Astrocyte (in vitro differentiated cells and primary cell): Measurements from ENCODE around the gene SLCO2A1. TPM values are rescaled to one million over a fixed set of nuclear protein-coding genes. Genes with fewer than 3 reads are reported as not detected.
A peak's percentile ranks its signal among the peaks of the same experiment; 100 is the strongest.

Experiments used
- DNase-seq: peaks from one replicate; pipeline ENCODE4 v3.0.0-alpha.2; 2010; ENCODE audit warnings: low read depth
- FAIRE-seq: peaks from 2 replicates; lab custom pipeline; 2011; peaks lifted over from hg19 to GRCh38; lab: Jason Lieb, UNC
- H2AFZ ChIP-seq: 2 replicates; pipeline ENCODE4 v1.6.0; 2012; ENCODE audit warnings: low read depth, low read length, inconsistent platforms
- H3K27ac ChIP-seq: 2 replicates; pipeline ENCODE4 v1.5.1; 2011; ENCODE audit warnings: low read depth, low read length, inconsistent platforms
- H3K27me3 ChIP-seq: 2 replicates; pipeline ENCODE4 v1.6.0; 2011; ENCODE audit warnings: low read length, inconsistent platforms; ENCODE audit not compliant: insufficient read depth
- H3K36me3 ChIP-seq: 2 replicates; pipeline ENCODE4 v1.5.1; 2011; ENCODE audit warnings: low read length, inconsistent platforms; ENCODE audit not compliant: insufficient read depth
- H3K4me1 ChIP-seq: 2 replicates; pipeline ENCODE4 v1.5.1; 2011; ENCODE audit warnings: low read length, inconsistent platforms; ENCODE audit not compliant: insufficient read depth
- H3K4me2 ChIP-seq: 2 replicates; pipeline ENCODE4 v1.6.0; 2012; ENCODE audit warnings: low read length, inconsistent platforms
- H3K4me3 ChIP-seq: 2 replicates; pipeline ENCODE4 v1.5.1; 2011; ENCODE audit warnings: low read depth, mild to moderate bottlenecking, low read length, inconsistent platforms; ENCODE audit not compliant: insufficient read depth
- H3K79me2 ChIP-seq: 2 replicates; pipeline ENCODE4 v1.6.0; 2012; ENCODE audit warnings: mild to moderate bottlenecking, low read length, inconsistent platforms; ENCODE audit not compliant: insufficient read depth
- H3K9ac ChIP-seq: 2 replicates; pipeline ENCODE4 v1.6.0; 2012; ENCODE audit warnings: mild to moderate bottlenecking, low read length, inconsistent platforms
- H3K9me3 ChIP-seq: 2 replicates; pipeline ENCODE4 v1.5.1; 2012; ENCODE audit warnings: low read depth, mild to moderate bottlenecking, low read length, inconsistent platforms; ENCODE audit not compliant: insufficient read depth
- H4K20me1 ChIP-seq: 2 replicates; pipeline ENCODE4 v1.6.0; 2012; ENCODE audit warnings: low read length, inconsistent platforms; ENCODE audit not compliant: insufficient read depth
- H3K27ac Mint-ChIP-seq: one replicate; pipeline ENCODE4 v1.8.0; 2021; ENCODE audit warnings: mild to moderate bottlenecking, mixed read lengths; ENCODE audit not compliant: unreplicated experiment
- H3K27me3 Mint-ChIP-seq: one replicate; pipeline ENCODE4 v1.8.0; 2021; ENCODE audit warnings: low read depth, mixed read lengths; ENCODE audit not compliant: unreplicated experiment
- H3K36me3 Mint-ChIP-seq: one replicate; pipeline ENCODE4 v1.8.0; 2021; ENCODE audit warnings: low read depth, mixed read lengths; ENCODE audit not compliant: unreplicated experiment
- H3K4me1 Mint-ChIP-seq: one replicate; pipeline ENCODE4 v1.8.0; 2021; ENCODE audit warnings: low read depth, mixed read lengths; ENCODE audit not compliant: unreplicated experiment
- H3K4me3 Mint-ChIP-seq: one replicate; pipeline ENCODE4 v1.8.0; 2021; ENCODE audit warnings: mild to moderate bottlenecking, moderate library complexity, mixed read lengths; ENCODE audit not compliant: unreplicated experiment
- H3K9me3 Mint-ChIP-seq: one replicate; pipeline ENCODE4 v1.8.0; 2021; ENCODE audit warnings: mild to moderate bottlenecking, mixed read lengths; ENCODE audit not compliant: unreplicated experiment
- CTCF ChIP-seq: IDR thresholded peaks from 2 replicates; pipeline ENCODE4 v1.5.1; 2011; ENCODE audit warnings: low read depth, mild to moderate bottlenecking, inconsistent platforms, low read length, moderate library complexity; ENCODE audit not compliant: insufficient read depth
- EZH2 ChIP-seq: IDR thresholded peaks from 2 replicates; pipeline ENCODE4 v1.6.1; 2012; ENCODE audit warnings: mild to moderate bottlenecking, low read length, inconsistent platforms; ENCODE audit not compliant: insufficient read depth
- total RNA-seq: library from RNA; stranded (reverse); gene quantifications from 2 replicates; pipeline ENCODE4 v1.2.1, GENCODE V29; 2021

The SLCO2A1 gene
- total RNA-seq, 1 donor from 2014 or later, result 2.1 TPM

DNA sequence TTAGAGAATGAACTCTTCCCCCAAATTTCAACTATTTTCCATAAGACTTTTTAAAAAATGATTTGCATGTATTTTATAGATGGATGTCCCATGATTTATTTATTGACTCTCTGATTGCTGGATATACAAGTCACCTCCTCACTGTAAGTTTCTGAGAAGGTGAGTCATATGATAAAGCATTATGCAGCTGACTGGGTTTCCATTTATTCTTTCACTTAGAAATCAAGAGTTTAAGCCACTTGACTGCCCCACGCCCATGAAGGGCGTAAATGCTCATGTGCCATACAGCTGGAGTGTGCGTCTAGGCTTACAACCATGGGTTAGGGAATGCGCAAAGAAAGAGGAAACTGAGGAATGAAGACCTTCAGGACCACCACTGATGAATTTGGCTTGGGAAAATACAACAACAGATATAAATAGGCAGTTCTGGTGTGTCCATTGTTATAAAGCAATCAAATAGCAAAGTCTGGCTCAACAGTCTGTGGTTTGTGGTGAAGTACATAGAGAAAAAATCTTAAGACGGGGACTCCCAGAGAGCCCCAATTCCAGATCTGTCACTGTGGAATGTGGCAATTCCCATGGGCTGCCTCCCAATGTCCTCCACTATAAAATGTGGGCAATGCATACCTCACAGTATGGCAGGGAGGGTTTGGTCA, 20.3 kb downstream of the SLCO2A1 start:
- Mint-ChIP-seq H3K9me3 (peaks cover 5% of the 10 kb centered on the region), H3K27ac (peak overlapping the region; percentile 54), H3K36me3 (no peaks in the 10 kb centered on the region), H3K4me1 (peaks cover 24% of the 10 kb centered on the region), H3K27me3 (peaks cover 6% of the 10 kb centered on the region), H3K4me3 (peak overlapping the region; percentile 20)
- H3K27ac ChIP-seq, result peak overlapping the region; percentile 80
- peak overlapping the region; percentile 20 for H3K9ac ChIP-seq
- H3K79me2 ChIP-seq, result no peaks in the 10 kb centered on the region
- DNase-seq (peak; percentile 88), FAIRE-seq (peak; percentile 37)
- H3K4me2 ChIP-seq, result peak overlapping the region; percentile 75
- H4K20me1 ChIP-seq, result no peaks in the 10 kb centered on the region
- H3K27me3 ChIP-seq, result no peaks in the 10 kb centered on the region
- H3K4me3 ChIP-seq, result no peak overlapping the region
- peaks cover 24% of the 10 kb centered on the region for H3K4me1 ChIP-seq
- H2AFZ ChIP-seq, result no peak overlapping the region
- no peaks in the 10 kb centered on the region for H3K36me3 ChIP-seq
- no peak for TF ChIP-seq EZH2
- no peak for TF ChIP-seq CTCF
- no peaks in the 10 kb centered on the region for H3K9me3 ChIP-seq

GRCh38 chr3:134008630-134009156, 21.0 kb downstream of the SLCO2A1 start:
- H3K4me1 ChIP-seq, result peaks cover 24% of the 10 kb centered on the region
- no peak overlapping the region for H2AFZ ChIP-seq
- FAIRE-seq (peak; percentile 97), DNase-seq (peak; percentile 98)
- H3K4me3 ChIP-seq, result no peak overlapping the region
- peak overlapping the region; percentile 54 for H3K27ac Mint-ChIP-seq
- H3K36me3 ChIP-seq, result no peaks in the 10 kb centered on the region
- H3K27me3 Mint-ChIP-seq, result peaks cover 5% of the 10 kb centered on the region
- peak overlapping the region; percentile 20 for H3K9ac ChIP-seq
- H3K9me3 Mint-ChIP-seq, result peaks cover 7% of the 10 kb centered on the region
- no peaks in the 10 kb centered on the region for H3K27me3 ChIP-seq
- H3K4me2 ChIP-seq, result peak overlapping the region; percentile 75
- TF ChIP-seq CTCF (no peak), EZH2 (no peak)
- no peak overlapping the region for H3K4me3 Mint-ChIP-seq
- H3K36me3 Mint-ChIP-seq, result peaks cover 1% of the 10 kb centered on the region
- peaks cover 24% of the 10 kb centered on the region for H3K4me1 Mint-ChIP-seq
- peak overlapping the region; percentile 80 for H3K27ac ChIP-seq
- no peaks in the 10 kb centered on the region for H4K20me1 ChIP-seq
- H3K9me3 ChIP-seq, result no peaks in the 10 kb centered on the region
- H3K79me2 ChIP-seq, result no peaks in the 10 kb centered on the region

GRCh38 chr3:134007819-134008218, 21.9 kb downstream of the SLCO2A1 start:
- peak overlapping the region; percentile 80 for H3K27ac ChIP-seq

More at GRCh38 chr3:134007819-134008218, 21.9 kb downstream of the SLCO2A1 start:
- peaks cover 24% of the 10 kb centered on the region for H3K4me1 ChIP-seq
- peaks cover 12% of the 10 kb centered on the region for H3K9me3 Mint-ChIP-seq
- no peak overlapping the region for H2AFZ ChIP-seq
- no peaks in the 10 kb centered on the region for H3K79me2 ChIP-seq
- H3K27me3 ChIP-seq, result no peaks in the 10 kb centered on the region
- DNase-seq (peak; percentile 23), FAIRE-seq (no peak)
- no peak overlapping the region for H3K9ac ChIP-seq
- H3K36me3 ChIP-seq, result no peaks in the 10 kb centered on the region
- H3K36me3 Mint-ChIP-seq, result peaks cover 1% of the 10 kb centered on the region
- H3K4me2 ChIP-seq, result peak overlapping the region; percentile 75
- no peak overlapping the region for H3K4me3 Mint-ChIP-seq
- peaks cover 24% of the 10 kb centered on the region for H3K4me1 Mint-ChIP-seq
- H3K27ac Mint-ChIP-seq, result no peak overlapping the region
- peaks cover 5% of the 10 kb centered on the region for H3K27me3 Mint-ChIP-seq
- TF ChIP-seq CTCF (no peak), EZH2 (no peak)
- no peaks in the 10 kb centered on the region for H4K20me1 ChIP-seq
- H3K4me3 ChIP-seq, result no peak overlapping the region
- H3K9me3 ChIP-seq, result no peaks in the 10 kb centered on the region
